ENCODE measurements around the gene C2CD2. TPM values are rescaled to one million over a fixed set of nuclear protein-coding genes. Genes with fewer than 3 reads are reported as not detected.

The C2CD2 gene
- total and polyA plus RNA-seq, 10 of the 15 experiments (the other 5 are each of a cell fraction or from before 2014, with no cell fraction given): 2.2 to 30.9 (median 9.9) TPM

DNA sequence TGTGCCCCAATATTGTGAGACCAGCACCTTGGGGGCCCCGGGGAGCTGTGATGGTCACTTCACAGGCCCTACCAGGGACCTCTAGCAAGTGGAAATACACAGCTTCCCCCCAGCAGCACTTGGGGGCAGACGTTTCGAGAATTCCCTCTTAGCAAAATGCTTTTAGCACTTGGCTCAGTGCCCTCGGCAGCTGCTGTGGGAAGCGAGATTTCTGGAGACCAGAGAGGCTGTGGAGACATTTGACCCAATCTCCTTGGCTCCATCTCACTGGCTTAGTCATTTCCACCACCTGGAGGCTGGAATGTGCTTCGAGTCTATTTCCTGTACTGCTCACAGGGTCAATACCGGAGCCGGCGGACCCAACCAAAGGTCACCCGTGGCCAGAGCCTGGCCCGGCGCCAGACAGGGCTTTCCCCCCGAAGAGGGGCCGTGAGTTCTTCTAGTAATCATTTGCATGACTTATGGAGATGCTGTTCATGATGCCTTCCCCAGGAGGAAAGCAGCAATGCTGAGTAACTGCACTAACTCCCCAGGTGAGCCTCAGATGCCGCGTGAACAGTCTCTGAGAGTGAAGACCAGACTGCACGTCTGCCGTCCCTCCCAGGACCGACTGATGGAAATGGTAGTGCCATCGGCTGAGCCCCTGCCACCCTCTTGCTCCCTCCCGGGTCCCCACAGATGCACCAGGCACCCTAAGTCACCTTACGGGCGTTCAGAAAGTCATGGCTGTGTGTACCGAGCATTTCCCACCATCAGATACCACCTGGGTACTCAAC lies 4.4 kb upstream of the C2CD2 start (continued):
- TF ChIP-seq, protein P1, sequence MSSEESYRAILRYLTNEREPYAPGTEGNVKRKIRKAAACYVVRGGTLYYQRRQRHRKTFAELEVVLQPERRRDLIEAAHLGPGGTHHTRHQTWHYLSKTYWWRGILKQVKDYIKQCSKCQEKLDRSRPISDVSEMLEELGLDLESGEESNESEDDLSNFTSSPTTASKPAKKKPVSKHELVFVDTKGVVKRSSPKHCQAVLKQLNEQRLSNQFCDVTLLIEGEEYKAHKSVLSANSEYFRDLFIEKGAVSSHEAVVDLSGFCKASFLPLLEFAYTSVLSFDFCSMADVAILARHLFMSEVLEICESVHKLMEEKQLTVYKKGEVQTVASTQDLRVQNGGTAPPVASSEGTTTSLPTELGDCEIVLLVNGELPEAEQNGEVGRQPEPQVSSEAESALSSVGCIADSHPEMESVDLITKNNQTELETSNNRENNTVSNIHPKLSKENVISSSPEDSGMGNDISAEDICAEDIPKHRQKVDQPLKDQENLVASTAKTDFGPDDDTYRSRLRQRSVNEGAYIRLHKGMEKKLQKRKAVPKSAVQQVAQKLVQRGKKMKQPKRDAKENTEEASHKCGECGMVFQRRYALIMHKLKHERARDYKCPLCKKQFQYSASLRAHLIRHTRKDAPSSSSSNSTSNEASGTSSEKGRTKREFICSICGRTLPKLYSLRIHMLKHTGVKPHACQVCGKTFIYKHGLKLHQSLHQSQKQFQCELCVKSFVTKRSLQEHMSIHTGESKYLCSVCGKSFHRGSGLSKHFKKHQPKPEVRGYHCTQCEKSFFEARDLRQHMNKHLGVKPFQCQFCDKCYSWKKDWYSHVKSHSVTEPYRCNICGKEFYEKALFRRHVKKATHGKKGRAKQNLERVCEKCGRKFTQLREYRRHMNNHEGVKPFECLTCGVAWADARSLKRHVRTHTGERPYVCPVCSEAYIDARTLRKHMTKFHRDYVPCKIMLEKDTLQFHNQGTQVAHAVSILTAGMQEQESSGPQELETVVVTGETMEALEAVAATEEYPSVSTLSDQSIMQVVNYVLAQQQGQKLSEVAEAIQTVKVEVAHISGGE (CRISPR knock-in tag; IDR thresholded peaks at IDR 0.05): no peak
- TF ChIP-seq ZNF24 (IDR thresholded peaks at IDR 0.05) (no peak), GATAD2B (conservative IDR thresholded peaks at IDR 0.05; ENCODE audit: low read depth) (no peak), LARP7 (IDR thresholded peaks at IDR 0.05) (no peak), CBFB (IDR thresholded peaks at IDR 0.05; ENCODE audit: low read depth) (no peak), TARDBP (IDR thresholded peaks at IDR 0.05; ENCODE audit: borderline replicate concordance) (no peak)

DNA sequence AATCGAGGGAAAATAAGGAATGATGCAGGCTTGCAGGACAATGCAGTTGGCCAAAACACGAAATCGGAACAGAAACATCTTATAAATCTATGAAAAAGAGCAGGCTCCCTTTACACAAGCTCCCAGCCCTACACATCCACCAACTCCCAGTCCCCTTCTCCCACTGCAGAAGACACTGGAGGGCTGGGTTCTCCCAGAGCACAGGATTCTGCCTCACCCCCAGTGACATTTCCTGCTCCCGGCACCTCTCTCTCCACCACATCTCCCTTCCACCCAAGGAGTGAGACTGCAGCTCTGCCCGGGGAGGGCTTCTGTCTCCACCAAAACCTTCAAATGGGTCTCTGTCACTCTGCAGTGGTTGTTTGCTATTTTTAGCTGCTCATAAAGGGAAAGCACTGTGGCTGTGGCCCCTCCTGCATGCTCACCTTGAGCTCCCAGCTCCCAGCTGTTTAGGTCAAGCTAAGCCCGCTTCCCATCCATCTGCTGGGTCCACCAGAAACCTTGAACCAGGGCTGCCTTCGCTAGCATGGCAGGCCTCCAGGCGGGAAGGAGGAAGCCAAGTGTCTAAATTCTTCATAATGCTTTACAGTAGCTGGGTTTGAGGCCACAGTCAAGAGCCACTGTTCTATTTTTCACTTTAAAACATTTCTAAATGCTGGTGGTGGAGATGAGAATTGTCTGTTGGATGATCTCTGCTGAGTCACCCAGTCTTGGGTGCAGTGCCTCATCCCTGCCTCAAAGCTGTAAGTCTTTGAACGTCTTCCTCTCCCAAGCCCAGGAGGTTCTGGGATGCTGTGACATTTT lies 3.3 kb upstream of the C2CD2 start:
- peak; percentile 13 for FAIRE-seq
- intact Hi-C loops (cut with micrococcal nuclease; ENCODE audit: unreplicated experiment) (no loop called here), in situ Hi-C loops (cut with MboI) (no loop called here)
- DNase-seq (ENCODE audit: low read depth, low spot score): no peak
- Histone ChIP-seq H3K79me2 (ENCODE audit: control insufficient read depth, insufficient read depth, low read length) (peaks cover 16% of the 10 kb centered on the region), H3K27me3 (replicated peaks in 1 of 2; ENCODE audit: control insufficient read depth in 2 of 2, insufficient read depth in 2 of 2, low read length in 1 of 2) (no peaks in the 10 kb centered on the region), H3K9ac (ENCODE audit: control insufficient read depth, insufficient read depth, low read length) (no peak overlapping the region), H3K4me3 (no peak overlapping the region), H3K9me3 (replicated peaks; ENCODE audit: control insufficient read depth, insufficient read depth, low read length) (no peaks in the 10 kb centered on the region), H3K4me1 (ENCODE audit: control insufficient read depth, insufficient read depth, low read length) (peaks cover 35% of the 10 kb centered on the region), H3K27ac (ENCODE audit: control insufficient read depth, insufficient read depth) (no peak overlapping the region), H4K20me1 (ENCODE audit: control insufficient read depth, insufficient read depth) (no peaks in the 10 kb centered on the region), H3K36me3 (ENCODE audit: control insufficient read depth in 2 of 2, insufficient read depth in 2 of 2, low read length in 1 of 2) (no peaks in the 10 kb centered on the region), H3K4me2 (ENCODE audit: control insufficient read depth, insufficient read depth) (no peak overlapping the region), H2AFZ (ENCODE audit: control insufficient read depth, low read depth, low read length) (no peak overlapping the region)
- CTCF ChIA-PET: interaction anchor here (1.0 to 1.2 kb wide), 3 partner anchors 29 to 140 kb away, joined by 3 to 4 read pairs (median 4); no protein-coding TSS in a partner anchor
- POLR2A ChIA-PET: no interaction called here
- BruUV-seq (replicated peaks): no TSS peak
- RAD21 ChIA-PET (ENCODE audit: unreplicated experiment): interaction anchor here (1.0 to 1.5 kb wide), 4 partner anchors 29 to 160 kb away, joined by 3 to 4 read pairs (median 3); no protein-coding TSS in a partner anchor
- SMC1A ChIA-PET (ENCODE audit: uncharacterized antibody, unreplicated experiment): interaction anchor here (0.6 to 1.0 kb wide), 4 partner anchors 8 to 161 kb away, joined by 3 to 4 read pairs (median 3); no protein-coding TSS in a partner anchor
- WGBS (ENCODE audit: insufficient coverage, insufficient replicate concordance, low lambda C conversion rate, missing lambda C conversion rate): 72% methylated on average over 9 of the region's 9 CpGs
- ATAC-seq: no peak
- no peak for TF ChIP-seq MYC (IDR thresholded peaks at IDR 0.05; ENCODE audit: insufficient read depth, insufficient read length, insufficient replicate concordance, low read length, severe bottlenecking)
- TF ChIP-seq ZNF24 (IDR thresholded peaks at IDR 0.05): no peak
- TF ChIP-seq, protein P2, sequence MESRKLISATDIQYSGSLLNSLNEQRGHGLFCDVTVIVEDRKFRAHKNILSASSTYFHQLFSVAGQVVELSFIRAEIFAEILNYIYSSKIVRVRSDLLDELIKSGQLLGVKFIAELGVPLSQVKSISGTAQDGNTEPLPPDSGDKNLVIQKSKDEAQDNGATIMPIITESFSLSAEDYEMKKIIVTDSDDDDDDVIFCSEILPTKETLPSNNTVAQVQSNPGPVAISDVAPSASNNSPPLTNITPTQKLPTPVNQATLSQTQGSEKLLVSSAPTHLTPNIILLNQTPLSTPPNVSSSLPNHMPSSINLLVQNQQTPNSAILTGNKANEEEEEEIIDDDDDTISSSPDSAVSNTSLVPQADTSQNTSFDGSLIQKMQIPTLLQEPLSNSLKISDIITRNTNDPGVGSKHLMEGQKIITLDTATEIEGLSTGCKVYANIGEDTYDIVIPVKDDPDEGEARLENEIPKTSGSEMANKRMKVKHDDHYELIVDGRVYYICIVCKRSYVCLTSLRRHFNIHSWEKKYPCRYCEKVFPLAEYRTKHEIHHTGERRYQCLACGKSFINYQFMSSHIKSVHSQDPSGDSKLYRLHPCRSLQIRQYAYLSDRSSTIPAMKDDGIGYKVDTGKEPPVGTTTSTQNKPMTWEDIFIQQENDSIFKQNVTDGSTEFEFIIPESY (IDR thresholded peaks at IDR 0.05): no peak
- TF ChIP-seq SMAD5 (IDR thresholded peaks at IDR 0.05; ENCODE audit: low read depth): no peak
- no peak for TF ChIP-seq RAD21 (IDR thresholded peaks at IDR 0.05; ENCODE audit: insufficient read depth, low read depth, low read length)
- no peak for TF ChIP-seq SUZ12 (IDR thresholded peaks at IDR 0.05; ENCODE audit: unreplicated experiment)
- no peak for TF ChIP-seq ZNF384 (IDR thresholded peaks at IDR 0.05; ENCODE audit: borderline replicate concordance, low read depth, low read length)
- TF ChIP-seq HCFC1 (IDR thresholded peaks at IDR 0.05; ENCODE audit: low read length): no peak
- TF ChIP-seq ZNF622 (IDR thresholded peaks at IDR 0.05): no peak
- TF ChIP-seq CHD4 (IDR thresholded peaks at IDR 0.05): no peak
- TF ChIP-seq SREBF2 (IDR thresholded peaks at IDR 0.05; ENCODE audit: low read length): no peak
- no peak for TF ChIP-seq HDGF (IDR thresholded peaks at IDR 0.05)
- no peak for TF ChIP-seq NFXL1 (IDR thresholded peaks at IDR 0.05; ENCODE audit: borderline replicate concordance)

Measured in GM12878 (cell line).